ENCODE results near the gene TRIM8.

Gene TRIM8

GRCh38 chr10:102704915-102705314 lies 60.6 kb downstream of the TRIM8 start:
- no peak for DNase-seq

- DNase-seq: no peak
Measured at GRCh38 chr10:102705531-102705930, 61.3 kb downstream of the TRIM8 start.
